Measurements from ENCODE around the gene EBF3.

The EBF3 gene

DNA sequence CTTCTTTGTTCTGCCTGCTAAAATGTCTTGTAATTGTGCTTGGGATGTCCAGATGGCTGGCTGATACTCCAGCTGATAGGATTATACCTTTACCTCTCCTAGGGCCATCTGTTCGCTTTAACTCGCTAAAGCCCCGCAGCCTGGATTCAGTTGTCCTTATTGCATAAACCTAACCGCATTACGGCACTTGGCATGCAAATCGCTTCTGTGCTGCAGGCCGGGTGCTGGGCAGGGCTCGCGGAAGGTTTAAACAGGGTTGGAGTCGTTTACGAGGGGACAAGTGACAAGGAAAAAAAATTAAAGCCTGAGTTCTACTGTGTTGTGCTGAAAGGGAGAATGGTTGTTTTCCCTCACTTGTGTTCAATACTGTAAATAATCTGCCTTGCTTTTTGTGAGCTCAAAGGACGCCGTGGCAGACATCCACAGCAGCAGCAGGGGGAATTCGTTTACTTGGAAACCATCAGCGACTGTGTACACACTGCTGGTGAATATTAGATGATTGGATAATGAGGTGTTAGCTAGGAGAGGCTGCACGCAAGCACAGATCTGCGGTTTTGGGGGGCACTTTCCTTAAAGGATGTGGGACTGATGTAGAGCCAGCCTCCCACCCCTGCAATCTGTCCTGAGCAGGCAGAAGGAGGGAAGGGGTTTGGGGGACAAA, 93.0 kb downstream of the EBF3 start:
- Histone ChIP-seq H3K27ac (replicated peaks; ENCODE audit: low read length) (peak overlapping the region; percentile 37), H4K8ac (ENCODE audit: low read depth, low read length) (no peak overlapping the region), H3K23ac (ENCODE audit: low read depth, low read length, poor library complexity) (no peak overlapping the region), H3K4me3 (ENCODE audit: low read length in 2 of 2) (no peak overlapping the region), H2BK120ac (ENCODE audit: low read depth, low read length) (no peak overlapping the region), H4K91ac (ENCODE audit: low read depth, low read length, poor library complexity) (no peak overlapping the region), H3K4me1 (ENCODE audit: control insufficient read depth in 2 of 2, insufficient read depth in 1 of 2, low read depth in 1 of 2, low read length in 2 of 2) (peaks cover 0 to 23% of the 10 kb centered on the region in 2 donors), H2BK12ac (ENCODE audit: low read length) (no peak overlapping the region), H3K4ac (ENCODE audit: low read length) (no peak overlapping the region), H2AK5ac (ENCODE audit: low read depth, low read length) (no peak overlapping the region), H3K4me2 (ENCODE audit: insufficient read depth, low read length, poor library complexity, severe bottlenecking) (no peak overlapping the region), H2BK5ac (ENCODE audit: low read length) (no peak overlapping the region), H3K79me1 (ENCODE audit: low read depth, low read length) (no peaks in the 10 kb centered on the region), H3K14ac (ENCODE audit: low read length) (no peak overlapping the region), H2AFZ (ENCODE audit: low read length) (peak overlapping the region; percentile 73), H2BK15ac (ENCODE audit: low read length) (no peak overlapping the region), H3K36me3 (replicated peaks in 1 of 2; ENCODE audit: control insufficient read depth in 2 of 2, insufficient read depth in 2 of 2, low read length in 2 of 2) (no peaks in the 10 kb centered on the region), H3K9ac (ENCODE audit: low read depth, low read length, poor library complexity) (no peak overlapping the region), H3K27me3 (ENCODE audit: control insufficient read depth in 3 of 3, insufficient read depth in 3 of 3, low read depth in 1 of 3, low read length in 3 of 3) (no peaks in the 10 kb centered on the region), H3K18ac (ENCODE audit: low read length) (no peak overlapping the region), H3K9me3 (replicated peaks in 1 of 2; ENCODE audit: control insufficient read depth in 2 of 2, insufficient read depth in 1 of 2, low read depth in 1 of 2, low read length in 2 of 2) (peaks cover 2 to 3% of the 10 kb centered on the region in 2 donors)
- WGBS, 2 donors (ENCODE audit: extremely low coverage in 2 of 2, insufficient read length in 2 of 2, insufficient replicate concordance in 1 of 2): no CpG with 5 or more reads among the region's 17 CpGs
- DNase-seq (ENCODE audit: low spot score): no peak

- Histone ChIP-seq H3K79me1 (ENCODE audit: low read depth, low read length) (no peaks in the 10 kb centered on the region), H2BK5ac (ENCODE audit: low read length) (peak overlapping the region; percentile 49), H2BK15ac (ENCODE audit: low read length) (peak overlapping the region; percentile 97), H3K27ac (replicated peaks; ENCODE audit: low read length) (peak overlapping the region; percentile 37), H3K36me3 (replicated peaks in 1 of 2; ENCODE audit: control insufficient read depth in 2 of 2, insufficient read depth in 2 of 2, low read length in 2 of 2) (no peaks in the 10 kb centered on the region), H4K8ac (ENCODE audit: low read depth, low read length) (no peak overlapping the region), H3K4ac (ENCODE audit: low read length) (no peak overlapping the region), H3K14ac (ENCODE audit: low read length) (peak overlapping the region; percentile 38), H3K18ac (ENCODE audit: low read length) (peak overlapping the region; percentile 84), H2BK120ac (ENCODE audit: low read depth, low read length) (peak overlapping the region; percentile 64), H2BK12ac (ENCODE audit: low read length) (peak overlapping the region; percentile 47), H3K4me1 (ENCODE audit: control insufficient read depth in 2 of 2, insufficient read depth in 1 of 2, low read depth in 1 of 2, low read length in 2 of 2) (peaks cover 0 to 22% of the 10 kb centered on the region in 2 donors), H3K9me3 (replicated peaks in 1 of 2; ENCODE audit: control insufficient read depth in 2 of 2, insufficient read depth in 1 of 2, low read depth in 1 of 2, low read length in 2 of 2) (peaks cover 2 to 3% of the 10 kb centered on the region in 2 donors), H3K4me2 (ENCODE audit: insufficient read depth, low read length, poor library complexity, severe bottlenecking) (no peak overlapping the region), H3K23ac (ENCODE audit: low read depth, low read length, poor library complexity) (no peak overlapping the region), H4K91ac (ENCODE audit: low read depth, low read length, poor library complexity) (peak overlapping the region; percentile 80), H3K4me3 (ENCODE audit: low read length in 2 of 2) (no peak overlapping the region), H2AK5ac (ENCODE audit: low read depth, low read length) (peak overlapping the region; percentile 96), H3K9ac (ENCODE audit: low read depth, low read length, poor library complexity) (no peak overlapping the region), H2AFZ (ENCODE audit: low read length) (peak overlapping the region; percentile 73), H3K27me3 (ENCODE audit: control insufficient read depth in 3 of 3, insufficient read depth in 3 of 3, low read depth in 1 of 3, low read length in 3 of 3) (no peaks in the 10 kb centered on the region)
- DNase-seq (ENCODE audit: low spot score): no peak
- no CpG with 5 or more reads among the region's 13 CpGs for WGBS, 2 donors (ENCODE audit: extremely low coverage in 2 of 2, insufficient read length in 2 of 2, insufficient replicate concordance in 1 of 2)
Measured at GRCh38 chr10:129870474-129870757, 93.7 kb downstream of the EBF3 start.

- H3K27ac ChIP-seq (replicated peaks; ENCODE audit: low read length): no peak overlapping the region
- no peak overlapping the region for H3K4me2 ChIP-seq (ENCODE audit: insufficient read depth, low read length, poor library complexity, severe bottlenecking)
- H2BK120ac ChIP-seq (ENCODE audit: low read depth, low read length): peak overlapping the region; percentile 64
Measured at GRCh38 chr10:129869596-129870473, 94.2 kb downstream of the EBF3 start.

GRCh38 chr10:129868449-129869035, 95.5 kb downstream of the EBF3 start:
- H3K4me3 ChIP-seq (ENCODE audit: low read length in 2 of 2): peak overlapping the region in 1 of 2 donors; percentile 25
- H2BK5ac ChIP-seq (ENCODE audit: low read length): no peak overlapping the region
- no peak overlapping the region for H4K91ac ChIP-seq (ENCODE audit: low read depth, low read length, poor library complexity)
- no peaks in the 10 kb centered on the region for H3K36me3 ChIP-seq (replicated peaks in 1 of 2; ENCODE audit: control insufficient read depth in 2 of 2, insufficient read depth in 2 of 2, low read length in 2 of 2)
- H3K27me3 ChIP-seq (ENCODE audit: control insufficient read depth in 3 of 3, insufficient read depth in 3 of 3, low read depth in 1 of 3, low read length in 3 of 3): no peaks in the 10 kb centered on the region
- no peak overlapping the region for H3K27ac ChIP-seq (replicated peaks; ENCODE audit: low read length)
- peak overlapping the region; percentile 0 for H2AK5ac ChIP-seq (ENCODE audit: low read depth, low read length)
- no peak overlapping the region for H3K4me2 ChIP-seq (ENCODE audit: insufficient read depth, low read length, poor library complexity, severe bottlenecking)
- no peaks in the 10 kb centered on the region for H3K79me1 ChIP-seq (ENCODE audit: low read depth, low read length)
- H3K4ac ChIP-seq (ENCODE audit: low read length): no peak overlapping the region
- H3K4me1 ChIP-seq (ENCODE audit: control insufficient read depth in 2 of 2, insufficient read depth in 1 of 2, low read depth in 1 of 2, low read length in 2 of 2): peaks cover 0 to 28% of the 10 kb centered on the region in 2 donors
- no peak overlapping the region for H3K9ac ChIP-seq (ENCODE audit: low read depth, low read length, poor library complexity)
- H2BK12ac ChIP-seq (ENCODE audit: low read length): no peak overlapping the region
- H2BK120ac ChIP-seq (ENCODE audit: low read depth, low read length): no peak overlapping the region
- H3K18ac ChIP-seq (ENCODE audit: low read length): peak overlapping the region; percentile 76
- no CpG with 5 or more reads among the region's 18 CpGs for WGBS, 2 donors (ENCODE audit: extremely low coverage in 2 of 2, insufficient read length in 2 of 2, insufficient replicate concordance in 1 of 2)
- no peak overlapping the region for H3K14ac ChIP-seq (ENCODE audit: low read length)
- H4K8ac ChIP-seq (ENCODE audit: low read depth, low read length): no peak overlapping the region
- DNase-seq (ENCODE audit: low spot score): no peak
- H3K9me3 ChIP-seq (replicated peaks in 1 of 2; ENCODE audit: control insufficient read depth in 2 of 2, insufficient read depth in 1 of 2, low read depth in 1 of 2, low read length in 2 of 2): peaks cover 0 to 2% of the 10 kb centered on the region in 2 donors
- H2BK15ac ChIP-seq (ENCODE audit: low read length): no peak overlapping the region
- H2AFZ ChIP-seq (ENCODE audit: low read length): peak overlapping the region; percentile 45
- H3K23ac ChIP-seq (ENCODE audit: low read depth, low read length, poor library complexity): no peak overlapping the region

More at GRCh38 chr10:129869596-129870473, 94.2 kb downstream of the EBF3 start:
- Histone ChIP-seq H3K9me3 (replicated peaks in 1 of 2; ENCODE audit: control insufficient read depth in 2 of 2, insufficient read depth in 1 of 2, low read depth in 1 of 2, low read length in 2 of 2) (peaks cover 2 to 3% of the 10 kb centered on the region in 2 donors), H3K27me3 (ENCODE audit: control insufficient read depth in 3 of 3, insufficient read depth in 3 of 3, low read depth in 1 of 3, low read length in 3 of 3) (no peaks in the 10 kb centered on the region), H4K91ac (ENCODE audit: low read depth, low read length, poor library complexity) (peak overlapping the region; percentile 80), H2AK5ac (ENCODE audit: low read depth, low read length) (peak overlapping the region; percentile 96), H2BK12ac (ENCODE audit: low read length) (peak overlapping the region; percentile 51), H3K4me1 (ENCODE audit: control insufficient read depth in 2 of 2, insufficient read depth in 1 of 2, low read depth in 1 of 2, low read length in 2 of 2) (peaks cover 0 to 22% of the 10 kb centered on the region in 2 donors), H4K8ac (ENCODE audit: low read depth, low read length) (no peak overlapping the region), H2BK5ac (ENCODE audit: low read length) (peak overlapping the region; percentile 49), H3K4ac (ENCODE audit: low read length) (no peak overlapping the region), H2AFZ (ENCODE audit: low read length) (no peak overlapping the region), H3K36me3 (replicated peaks in 1 of 2; ENCODE audit: control insufficient read depth in 2 of 2, insufficient read depth in 2 of 2, low read length in 2 of 2) (no peaks in the 10 kb centered on the region), H3K23ac (ENCODE audit: low read depth, low read length, poor library complexity) (no peak overlapping the region), H2BK15ac (ENCODE audit: low read length) (peak overlapping the region; percentile 97), H3K14ac (ENCODE audit: low read length) (peak overlapping the region; percentile 38), H3K18ac (ENCODE audit: low read length) (peak overlapping the region; percentile 84), H3K9ac (ENCODE audit: low read depth, low read length, poor library complexity) (no peak overlapping the region), H3K4me3 (ENCODE audit: low read length in 2 of 2) (no peak overlapping the region), H3K79me1 (ENCODE audit: low read depth, low read length) (no peaks in the 10 kb centered on the region)
- DNase-seq (ENCODE audit: low spot score): no peak
- WGBS, 2 donors (ENCODE audit: extremely low coverage in 2 of 2, insufficient read length in 2 of 2, insufficient replicate concordance in 1 of 2): no CpG with 5 or more reads among the region's 22 CpGs

Measured in neuronal stem cell (in vitro differentiated cells).